Activated CD4-positive, CD25-positive, alpha-beta regulatory T cell (primary cell): Measurements from ENCODE around the gene FOS.
A peak's percentile ranks its signal among the peaks of the same experiment; 100 is the strongest.
"Not testable (repeated sequence)": the region's sequence is repeated elsewhere in the genome, so short reads cannot be mapped to it uniquely, and the experiment has no call there.

Source experiments
- DNase-seq, 4 experiments: peaks; one replicate each; lab custom pipeline; 2025; lab: John Stamatoyannopoulos, UW

The FOS gene

GRCh38 chr14:75278422-75279152, at the start of gene FOS:
Gene FOS, plus strand, starts transcription at chr14:75278828. Its CDS starts 155 bp downstream, at chr14:75278983.
- peak; percentile 71 to 81 (median 77) for DNase-seq

- DNase-seq, result no peak
These were observed 48.9 kb upstream of the FOS start for GRCh38 chr14:75229661-75230139.

GRCh38 chr14:75230140-75230792, 48.4 kb upstream of the FOS start:
- DNase-seq, result no peak

- DNase-seq, result no peak
These were observed 47.3 kb upstream of the FOS start for GRCh38 chr14:75231320-75231719.

GRCh38 chr14:75232191-75232590, 46.4 kb upstream of the FOS start:
- no peak for DNase-seq

- no peak for DNase-seq
These were observed 46.0 kb upstream of the FOS start for GRCh38 chr14:75232597-75232996.

GRCh38 chr14:75234173-75235115, 44.2 kb upstream of the FOS start:
- no peak for DNase-seq

- not testable (repeated sequence) for DNase-seq
These were observed 43.4 kb upstream of the FOS start for GRCh38 chr14:75235198-75235597.

GRCh38 chr14:75236467-75236866, 42.2 kb upstream of the FOS start:
- DNase-seq, result no peak

- DNase-seq, result no peak
These were observed 41.7 kb upstream of the FOS start for GRCh38 chr14:75236901-75237419.

GRCh38 chr14:75238756-75239455, 39.7 kb upstream of the FOS start:
- no peak for DNase-seq

- DNase-seq, result no peak
These were observed 37.8 kb upstream of the FOS start for GRCh38 chr14:75240781-75241180.

GRCh38 chr14:75242546-75243273, 35.9 kb upstream of the FOS start:
- no peak for DNase-seq

- no peak for DNase-seq
These were observed 34.5 kb upstream of the FOS start for GRCh38 chr14:75244121-75244520.

- DNase-seq, result no peak
These were observed 31.9 kb upstream of the FOS start for GRCh38 chr14:75246546-75247285.

- peak in 2 of 4 experiments; percentile 16 to 33 for DNase-seq
These were observed 31.2 kb upstream of the FOS start for GRCh38 chr14:75247286-75247922.

- DNase-seq, result no peak
These were observed 30.7 kb upstream of the FOS start for GRCh38 chr14:75247939-75248338.

GRCh38 chr14:75249251-75249957, 29.2 kb upstream of the FOS start:
- DNase-seq, result peak; percentile 37 to 47 (median 40)

- no peak for DNase-seq
These were observed 28.7 kb upstream of the FOS start for GRCh38 chr14:75249958-75250336.
